GM12878 (cell line): ENCODE data around the gene EML1. TPM values are rescaled to one million over a fixed set of nuclear protein-coding genes. Genes with fewer than 3 reads are reported as not detected.

Source experiments
- ASH2L ChIP-seq: fragments of 300-600, 200-600 bp; sonication (generic); IDR thresholded peaks from 2 replicates; pipeline ENCODE4 v1.6.1; 2017; ENCODE audit warnings: low read depth, mild to moderate bottlenecking, borderline replicate concordance
- CREB1 ChIP-seq: IDR thresholded peaks from 2 replicates; pipeline ENCODE4 v1.6.1; 2012; ENCODE audit warnings: low read depth, mild to moderate bottlenecking, inconsistent platforms
- CUX1 ChIP-seq: IDR thresholded peaks from 2 replicates; pipeline ENCODE4 v1.6.1; 2012; ENCODE audit warnings: improper control_type of control experiment, low read depth, low read length; ENCODE audit not compliant: insufficient replicate concordance
- MTA3 ChIP-seq: IDR thresholded peaks from 2 replicates; pipeline ENCODE4 v1.6.1; 2012; ENCODE audit warnings: low read length, inconsistent platforms, borderline replicate concordance
- MYC ChIP-seq: IDR thresholded peaks from 2 replicates; pipeline ENCODE4 v1.6.1; 2011; ENCODE audit warnings: mild to moderate bottlenecking, low read length, moderate library complexity, inconsistent platforms; ENCODE audit not compliant: insufficient read depth, insufficient replicate concordance, insufficient read length, severe bottlenecking
- PBX3 ChIP-seq: IDR thresholded peaks from 2 replicates; pipeline ENCODE4 v1.6.1; 2011; ENCODE audit warnings: mild to moderate bottlenecking, low read depth, low read length, moderate library complexity; ENCODE audit not compliant: insufficient replicate concordance
- RUNX3 ChIP-seq: IDR thresholded peaks from 2 replicates; pipeline ENCODE4 v1.6.1; 2012; ENCODE audit warnings: low read length, inconsistent platforms
- TCF12 ChIP-seq: IDR thresholded peaks from 2 replicates; pipeline ENCODE4 v1.6.1; 2011; ENCODE audit warnings: low read depth, mild to moderate bottlenecking, low read length
- TCF7 ChIP-seq: IDR thresholded peaks from 2 replicates; pipeline ENCODE4 v1.6.1; 2014; ENCODE audit warnings: antibody characterized with exemption, borderline replicate concordance
- ZBED1 ChIP-seq: IDR thresholded peaks from 2 replicates; pipeline ENCODE4 v1.6.1; 2016; ENCODE audit warnings: borderline replicate concordance
- ZNF384 ChIP-seq: IDR thresholded peaks from 2 replicates; pipeline ENCODE4 v1.6.1; 2012; ENCODE audit warnings: low read depth, mild to moderate bottlenecking, low read length, improper control_type of control experiment, borderline replicate concordance
- polyA plus RNA-seq, 11 experiments: library from polyadenylated mRNA; depleted of rRNA in 4 of 11; unstranded in 6 of 11; stranded (reverse) in 5 of 11; fragments of >200 nt; fragmentation: Nextera tagmentation in 4 of 11; fragmentation: Illumina TruSeq in 1 of 11; extraction: Ambion mirVana in 4 of 11; extraction: Trizol in 1 of 11; gene quantifications; 1 replicate in 1 of 11; 2 replicates in 10 of 11; pipeline versions ENCODE4 v1.2.1 to v1.2.3, GENCODE V29; 2011 to 2016; ENCODE audit warnings: inconsistent platforms in 2 of 11, missing spikeins in 2 of 11, low read depth in 1 of 11
- total RNA-seq, 4 experiments: library from RNA; depleted of rRNA in 3 of 4; stranded (reverse); fragments of >200 nt in 3 of 4; fragmentation: Illumina TruSeq in 1 of 4; extraction: Trizol in 1 of 4; gene quantifications; 2 replicates each; pipeline versions ENCODE4 v1.2.1 to v1.2.3, GENCODE V29; 2013 to 2021

Gene EML1
- total and polyA plus RNA-seq, 10 of the 15 experiments (the other 5 are each of a cell fraction or from before 2014, with no cell fraction given): 0.05 to 3.4 (median 0.11) TPM; not detected in 3

- TF ChIP-seq CUX1: no peak
- TF ChIP-seq ASH2L: no peak
- TF ChIP-seq TCF7: no peak
- TF ChIP-seq RUNX3: no peak
- TF ChIP-seq TCF12: no peak
- no peak for TF ChIP-seq ZBED1
- TF ChIP-seq MTA3: no peak
- no peak for TF ChIP-seq ZNF384
- TF ChIP-seq CREB1: no peak
- no peak for TF ChIP-seq MYC
- no peak for TF ChIP-seq PBX3
Measured at GRCh38 chr14:99852578-99852977, 59.4 kb downstream of the EML1 start (continued).
